NB4 (cell line): ENCODE measurements around the gene CCDC7.

Experiments used
- CTCF ChIP-seq: IDR thresholded peaks from one replicate; pipeline ENCODE4 v1.5.1; 2012; ENCODE audit warnings: low read depth, low read length
- MAX ChIP-seq: IDR thresholded peaks from 2 replicates; pipeline ENCODE4 v1.6.1; 2011; ENCODE audit warnings: low read depth, low read length
- POLR2A ChIP-seq: IDR thresholded peaks from 2 replicates; pipeline ENCODE4 v1.6.1; 2011; ENCODE audit warnings: mild to moderate bottlenecking; ENCODE audit not compliant: insufficient read length; ENCODE audit errors: extremely low read depth

- TF ChIP-seq POLR2A (no peak), CTCF (no peak), MAX (no peak)
Observed at GRCh38 chr10:32890444-32890843, 444.5 kb downstream of the CCDC7 start.
